Mononuclear cell (primary cell): ENCODE results near the gene ATP13A2. TPM values are rescaled to one million over a fixed set of nuclear protein-coding genes. Genes with fewer than 3 reads are reported as not detected.

Experiments
- H3K27me3 ChIP-seq: 2 replicates; pipeline ENCODE4 v1.6.0; 2011; ENCODE audit warnings: low read length, control low read depth; ENCODE audit not compliant: insufficient read depth
- H3K4me1 ChIP-seq: 2 replicates; pipeline ENCODE4 v1.5.1; 2011; ENCODE audit warnings: mild to moderate bottlenecking, low read length, control low read depth; ENCODE audit not compliant: insufficient read depth
- H3K4me3 ChIP-seq: 2 replicates; pipeline ENCODE4 v1.5.1; 2011; ENCODE audit warnings: mild to moderate bottlenecking, low read length, moderate library complexity
- H3K9me3 ChIP-seq: 2 replicates; pipeline ENCODE4 v1.5.1; 2011; ENCODE audit warnings: low read depth, mild to moderate bottlenecking, control low read depth, low read length
- total RNA-seq: library from RNA; depleted of rRNA; stranded (reverse); fragments of >200 nt; gene quantifications from one replicate; pipeline ENCODE4 v1.2.3, GENCODE V29; 2012

ATP13A2 gene
- total RNA-seq, 1 donor = 15.1 TPM

GRCh38 chr1:16980473-16981268 is 31.1 kb downstream of the ATP13A2 start, which contains the start of gene MFAP2:
TSS of gene MFAP2 (minus strand) at chr1:16980620. CDS start at chr1:16978273, 2,347 bp downstream.
- peaks cover 16% of the 10 kb centered on the region for H3K27me3 ChIP-seq
- H3K4me1 ChIP-seq = no peaks in the 10 kb centered on the region
- H3K4me3 ChIP-seq = no peak within 1 kb of the TSS
- no peaks in the 10 kb centered on the region for H3K9me3 ChIP-seq

GRCh38 chr1:16979475-16980327 is 32.0 kb downstream of the ATP13A2 start:
- Histone ChIP-seq H3K9me3 (no peaks in the 10 kb centered on the region), H3K4me3 (no peak overlapping the region), H3K27me3 (peaks cover 16% of the 10 kb centered on the region), H3K4me1 (no peaks in the 10 kb centered on the region)

- Histone ChIP-seq H3K4me3 (no peak overlapping the region), H3K4me1 (no peaks in the 10 kb centered on the region), H3K9me3 (no peaks in the 10 kb centered on the region), H3K27me3 (peaks cover 16% of the 10 kb centered on the region)
Measured at GRCh38 chr1:16978567-16979474, 32.9 kb downstream of the ATP13A2 start.

- Histone ChIP-seq H3K27me3 (peaks cover 16% of the 10 kb centered on the region), H3K9me3 (no peaks in the 10 kb centered on the region), H3K4me1 (no peaks in the 10 kb centered on the region), H3K4me3 (no peak overlapping the region)
Measured at GRCh38 chr1:16978139-16978538, 33.6 kb downstream of the ATP13A2 start.

GRCh38 chr1:16977377-16977776 is 34.4 kb downstream of the ATP13A2 start:
- no peaks in the 10 kb centered on the region for H3K9me3 ChIP-seq

GRCh38 chr1:16976966-16977365 is 34.8 kb downstream of the ATP13A2 start:
- H3K27me3 ChIP-seq = peaks cover 16% of the 10 kb centered on the region
- H3K4me3 ChIP-seq = no peak overlapping the region
- no peaks in the 10 kb centered on the region for H3K4me1 ChIP-seq
- H3K9me3 ChIP-seq = no peaks in the 10 kb centered on the region

More at GRCh38 chr1:16977377-16977776, 34.4 kb downstream of the ATP13A2 start:
- Histone ChIP-seq H3K4me3 (no peak overlapping the region), H3K27me3 (peaks cover 16% of the 10 kb centered on the region), H3K4me1 (no peaks in the 10 kb centered on the region)

- no peaks in the 10 kb centered on the region for H3K4me1 ChIP-seq
- no peak overlapping the region for H3K4me3 ChIP-seq
- H3K27me3 ChIP-seq = peaks cover 8% of the 10 kb centered on the region
- H3K9me3 ChIP-seq = no peaks in the 10 kb centered on the region
Measured at GRCh38 chr1:16975838-16976237, 35.9 kb downstream of the ATP13A2 start.

- no peaks in the 10 kb centered on the region for H3K9me3 ChIP-seq
- H3K4me3 ChIP-seq = no peak overlapping the region
- H3K27me3 ChIP-seq = peaks cover 8% of the 10 kb centered on the region
- no peaks in the 10 kb centered on the region for H3K4me1 ChIP-seq
Measured at GRCh38 chr1:16975211-16975610, 36.5 kb downstream of the ATP13A2 start.

GRCh38 chr1:16973215-16973614 is 38.5 kb downstream of the ATP13A2 start:
- no peaks in the 10 kb centered on the region for H3K9me3 ChIP-seq
- no peak overlapping the region for H3K4me3 ChIP-seq

GRCh38 chr1:16972189-16972895 is 39.4 kb downstream of the ATP13A2 start:
- no peaks in the 10 kb centered on the region for H3K4me1 ChIP-seq

More at GRCh38 chr1:16973215-16973614, 38.5 kb downstream of the ATP13A2 start:
- H3K27me3 ChIP-seq = no peaks in the 10 kb centered on the region
- no peaks in the 10 kb centered on the region for H3K4me1 ChIP-seq

GRCh38 chr1:16971341-16972188 is 40.2 kb downstream of the ATP13A2 start:
- Histone ChIP-seq H3K4me1 (no peaks in the 10 kb centered on the region), H3K27me3 (no peaks in the 10 kb centered on the region), H3K9me3 (no peaks in the 10 kb centered on the region), H3K4me3 (no peak overlapping the region)

More at GRCh38 chr1:16972189-16972895, 39.4 kb downstream of the ATP13A2 start:
- Histone ChIP-seq H3K27me3 (no peaks in the 10 kb centered on the region), H3K4me3 (no peak overlapping the region), H3K9me3 (no peaks in the 10 kb centered on the region)

GRCh38 chr1:16970132-16970910 is 41.4 kb downstream of the ATP13A2 start:
- Histone ChIP-seq H3K4me1 (no peaks in the 10 kb centered on the region), H3K27me3 (no peaks in the 10 kb centered on the region), H3K9me3 (no peaks in the 10 kb centered on the region), H3K4me3 (no peak overlapping the region)

- H3K27me3 ChIP-seq = no peaks in the 10 kb centered on the region
- no peaks in the 10 kb centered on the region for H3K9me3 ChIP-seq
- H3K4me3 ChIP-seq = no peak overlapping the region
- no peaks in the 10 kb centered on the region for H3K4me1 ChIP-seq
Measured at GRCh38 chr1:16969651-16970050, 42.1 kb downstream of the ATP13A2 start.
